Gastrocnemius medialis (tissue), 4 donors: ENCODE measurements around the gene TMEM143. TPM values are rescaled to one million over a fixed set of nuclear protein-coding genes. Genes with fewer than 3 reads are reported as not detected.

Source experiments
- ATAC-seq, 2 donors: fragments of 150-250 bp; one replicate each; pipeline ENCODE4 v1.9.1; 2016
- DNase-seq, 2 donors: peaks; one replicate each; pipeline ENCODE4 v3.0.0-alpha.2; 2019
- H3K27ac ChIP-seq, 4 donors: fragments of 200-600 bp; sonication (generic); 1 replicate in 1 of 4; 2 replicates in 3 of 4; pipeline ENCODE4 v1.5.1; 2016 to 2018; ENCODE audit warnings: mild to moderate bottlenecking in 2 of 4, moderate library complexity in 1 of 4
- H3K27me3 ChIP-seq, 3 donors: fragments of 200-600 bp; sonication (generic) in 2 of 3; 1 replicate in 1 of 3; 2 replicates in 2 of 3; pipeline versions ENCODE4 v1.5.1 to v1.6.0; 2016 to 2019; ENCODE audit warnings: mild to moderate bottlenecking in 1 of 3, moderate library complexity in 1 of 3
- H3K36me3 ChIP-seq, 2 donors: fragments of 200-600 bp; sonication (generic) in 1 of 2; one replicate each; pipeline ENCODE4 v1.5.1; 2017 to 2018
- H3K4me1 ChIP-seq, 2 donors: fragments of 200-600 bp; sonication (generic) in 1 of 2; one replicate each; pipeline ENCODE4 v1.5.1; 2016 to 2017; ENCODE audit warnings: mild to moderate bottlenecking in 2 of 2
- H3K4me3 ChIP-seq, 4 donors: fragments of 200-600 bp; sonication (generic) in 3 of 4; 1 replicate in 1 of 4; 2 replicates in 3 of 4; pipeline ENCODE4 v1.5.1; 2016 to 2019; ENCODE audit warnings: mild to moderate bottlenecking in 2 of 4
- H3K9me3 ChIP-seq, 3 donors: fragments of 200-600 bp; sonication (generic) in 2 of 3; 1 replicate in 1 of 3; 2 replicates in 2 of 3; pipeline ENCODE4 v1.5.1; 2016 to 2019
- CTCF ChIP-seq, 5 experiments: fragments of 450-650 bp in 3 of 5; fragments of 200-600 bp in 2 of 5; sonication (generic) in 2 of 5; IDR thresholded peaks in 4 of 5; conservative IDR thresholded peaks in 1 of 5; 1 replicate in 4 of 5; 2 replicates in 1 of 5; pipeline ENCODE4 v1.5.1; 2016 to 2019; ENCODE audit warnings: antibody characterized with exemption in 5 of 5, mild to moderate bottlenecking in 3 of 5, moderate library complexity in 3 of 5
- POLR2A ChIP-seq, 2 donors: fragments of 450-650 bp; IDR thresholded peaks; one replicate each; pipeline ENCODE4 v1.6.1; 2017; ENCODE audit warnings: antibody characterized with exemption in 2 of 2, mild to moderate bottlenecking in 2 of 2, moderate library complexity in 2 of 2
- in situ Hi-C, 4 donors: fragments of 200-750 bp; cut with MboI; loops; one replicate each; pipeline versions ENCODE4 v1.15.0 to v1.8.0; 2017; ENCODE audit warnings: low sequenced_read_pairs in 4 of 4
- intact Hi-C: fragments of 100-400 bp; cut with DNase I; formaldehyde crosslinking; loops from one replicate; pipeline ENCODE4 v1.15.1; 2023; ENCODE audit warnings: low total_unique reads
- total RNA-seq, 4 donors: library from RNA; depleted of rRNA; stranded (reverse); fragments of >200 nt; gene quantifications; one replicate each; pipeline versions ENCODE4 v1.1.0 to v1.2.3, GENCODE V29; 2016

The TMEM143 gene
- total RNA-seq, 4 donors from 2014 or later: 28.8 to 42.3 (median 40.7) TPM

GRCh38 chr19:48290401-48290770, 73.4 kb downstream of the TMEM143 start:
- H3K27me3 ChIP-seq: peaks cover 3 to 8% (median 4%) of the 10 kb centered on the region in 3 donors
- H3K4me3 ChIP-seq: peak overlapping the region in 1 of 4 donors; percentile 43
- peaks cover 3 to 4% of the 10 kb centered on the region in 2 donors for H3K4me1 ChIP-seq
- ATAC-seq (no peak), DNase-seq (no peak)
- in situ Hi-C loops: no loop called here
- no peaks in the 10 kb centered on the region for H3K36me3 ChIP-seq
- H3K9me3 ChIP-seq: peaks cover 0 to 4% (median 0%) of the 10 kb centered on the region in 3 donors
- TF ChIP-seq CTCF (IDR thresholded peaks at IDR 0.05 in 4 of 5, conservative IDR thresholded peaks at IDR 0.05 in 1 of 5) (no peak), POLR2A (IDR thresholded peaks at IDR 0.05) (no peak)
- H3K27ac ChIP-seq: no peak overlapping the region
- intact Hi-C loops: no loop called here

- no peak for DNase-seq
- H3K36me3 ChIP-seq: no peaks in the 10 kb centered on the region
- in situ Hi-C loops: no loop called here
Observed at GRCh38 chr19:48287748-48288147, 76.0 kb downstream of the TMEM143 start.

GRCh38 chr19:48284896-48285295, 78.8 kb downstream of the TMEM143 start:
- Histone ChIP-seq H3K4me1 (no peaks in the 10 kb centered on the region), H3K36me3 (no peaks in the 10 kb centered on the region), H3K9me3 (peaks cover 0 to 4% (median 0%) of the 10 kb centered on the region in 3 donors), H3K27ac (no peak overlapping the region), H3K27me3 (peaks cover 0 to 4% (median 0%) of the 10 kb centered on the region in 3 donors), H3K4me3 (no peak overlapping the region)
- no peak for TF ChIP-seq POLR2A (IDR thresholded peaks at IDR 0.05)
- no peak for TF ChIP-seq CTCF (IDR thresholded peaks at IDR 0.05 in 4 of 5, conservative IDR thresholded peaks at IDR 0.05 in 1 of 5)
- in situ Hi-C loops (no loop called here), intact Hi-C loops (no loop called here)
- no peak for DNase-seq
- ATAC-seq: no peak

More at GRCh38 chr19:48287748-48288147, 76.0 kb downstream of the TMEM143 start:
- Histone ChIP-seq H3K27ac (no peak overlapping the region), H3K4me3 (no peak overlapping the region), H3K27me3 (peaks cover 3 to 8% (median 4%) of the 10 kb centered on the region in 3 donors), H3K9me3 (peaks cover 0 to 4% (median 0%) of the 10 kb centered on the region in 3 donors), H3K4me1 (peaks cover 3 to 4% of the 10 kb centered on the region in 2 donors)
- intact Hi-C loops: no loop called here
- TF ChIP-seq CTCF (IDR thresholded peaks at IDR 0.05 in 4 of 5, conservative IDR thresholded peaks at IDR 0.05 in 1 of 5): no peak
- no peak for TF ChIP-seq POLR2A (IDR thresholded peaks at IDR 0.05)
- no peak for ATAC-seq

GRCh38 chr19:48283908-48284307, 79.8 kb downstream of the TMEM143 start:
- H3K27ac ChIP-seq: no peak overlapping the region
- intact Hi-C loops: no loop called here
- H3K4me3 ChIP-seq: no peak overlapping the region
- peaks cover 0 to 4% (median 0%) of the 10 kb centered on the region in 3 donors for H3K27me3 ChIP-seq
- DNase-seq (no peak), ATAC-seq (no peak)
- TF ChIP-seq CTCF (IDR thresholded peaks at IDR 0.05 in 4 of 5, conservative IDR thresholded peaks at IDR 0.05 in 1 of 5) (no peak), POLR2A (IDR thresholded peaks at IDR 0.05) (no peak)
- no peaks in the 10 kb centered on the region for H3K36me3 ChIP-seq
- in situ Hi-C loops: no loop called here
- peaks cover 0 to 4% (median 0%) of the 10 kb centered on the region in 3 donors for H3K9me3 ChIP-seq
- no peaks in the 10 kb centered on the region for H3K4me1 ChIP-seq

Other genes with a start within 250 kb of the TMEM143 start
- 1 to 10 TPM; 3.7 to 9.2 (median 7.1) TPM for gene LIG1, start 193.6 kb downstream of the TMEM143 start, total RNA-seq
- 1 to 10 TPM; 1.6 to 8.4 (median 2.8) TPM for gene ZSWIM9, start 193.3 kb downstream of the TMEM143 start, total RNA-seq
- gene CARD8, start 108.0 kb downstream of the TMEM143 start, total RNA-seq: 10 to 100 TPM; 15.7 to 23.3 (median 20.2) TPM
- under 1 TPM in 1 of 4 donors, not detected in 3; 0.36 TPM for gene ZNF114, start 93.9 kb downstream of the TMEM143 start, total RNA-seq
- 10 to 100 TPM in 2 of 4 donors, 1 to 10 TPM in 2; 3.8 to 15.3 (median 9.4) TPM for gene EMP3, start 38.4 kb downstream of the TMEM143 start, total RNA-seq
- not detected for gene SYNGR4, start 427 bp upstream of the TMEM143 start, total RNA-seq
- 10 to 100 TPM; 44.9 to 64.7 (median 54.0) TPM for gene KDELR1, start 27.6 kb upstream of the TMEM143 start, total RNA-seq
- gene GRIN2D, start 29.7 kb upstream of the TMEM143 start, total RNA-seq: under 1 TPM in 3 of 4 donors, not detected in 1; 0.07 to 0.27 (median 0.09) TPM
- 10 to 100 TPM; 27.8 to 36.0 (median 31.2) TPM for gene GRWD1, start 82.0 kb upstream of the TMEM143 start, total RNA-seq
- gene KCNJ14, start 91.6 kb upstream of the TMEM143 start, total RNA-seq: 1 to 10 TPM in 2 of 4 donors, under 1 TPM in 2; 0.19 to 1.9 (median 0.92) TPM
- gene CYTH2, start 105.4 kb upstream of the TMEM143 start, total RNA-seq: 10 to 100 TPM; 24.3 to 35.2 (median 26.9) TPM
- gene LMTK3, start 147.9 kb upstream of the TMEM143 start, total RNA-seq: not detected
- not detected for gene SULT2B1, start 188.2 kb upstream of the TMEM143 start, total RNA-seq
- gene SPACA4, start 242.8 kb upstream of the TMEM143 start, total RNA-seq: not detected